ENCODE measurements around the gene PTPN11.
"Not testable (repeated sequence)": the region's sequence is repeated elsewhere in the genome, so short reads cannot be mapped to it uniquely, and the experiment has no call there.

Gene PTPN11

DNA sequence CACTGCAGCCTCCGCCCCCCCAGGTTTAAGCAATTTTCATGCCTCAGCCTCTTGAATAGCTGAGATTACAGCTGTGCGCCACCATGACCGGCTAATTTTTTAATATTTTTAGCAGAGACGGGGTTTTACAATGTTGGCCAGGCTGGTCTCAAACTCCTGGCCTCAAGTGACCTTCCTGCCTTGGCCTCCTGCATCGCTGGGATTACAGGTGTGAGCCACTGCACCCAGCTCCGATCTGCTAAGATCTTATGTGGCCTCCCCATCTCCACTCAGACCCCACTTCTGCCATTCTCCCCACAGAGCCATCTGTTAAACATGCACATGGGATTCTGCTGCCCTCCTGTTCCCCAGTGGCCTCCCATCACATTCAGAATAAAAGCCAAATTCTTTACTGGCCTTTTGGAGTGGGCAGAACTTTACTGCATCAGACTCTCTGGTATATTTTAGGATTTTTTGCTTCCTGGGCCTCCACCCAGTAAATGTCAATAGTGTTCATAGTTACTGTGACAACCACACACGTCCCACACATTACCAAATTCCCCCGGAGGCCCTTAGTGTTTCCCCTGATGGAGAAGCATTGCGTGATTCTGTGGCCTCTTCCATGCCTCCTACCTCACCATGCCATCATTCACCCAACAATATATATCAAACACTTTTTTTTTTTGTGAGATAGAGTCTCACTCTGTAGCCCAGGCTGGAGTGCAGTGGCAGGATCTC, 96.3 kb downstream of the PTPN11 start:
- DNase-seq (ENCODE audit: low read depth in 2 of 2), result no peak

DNA sequence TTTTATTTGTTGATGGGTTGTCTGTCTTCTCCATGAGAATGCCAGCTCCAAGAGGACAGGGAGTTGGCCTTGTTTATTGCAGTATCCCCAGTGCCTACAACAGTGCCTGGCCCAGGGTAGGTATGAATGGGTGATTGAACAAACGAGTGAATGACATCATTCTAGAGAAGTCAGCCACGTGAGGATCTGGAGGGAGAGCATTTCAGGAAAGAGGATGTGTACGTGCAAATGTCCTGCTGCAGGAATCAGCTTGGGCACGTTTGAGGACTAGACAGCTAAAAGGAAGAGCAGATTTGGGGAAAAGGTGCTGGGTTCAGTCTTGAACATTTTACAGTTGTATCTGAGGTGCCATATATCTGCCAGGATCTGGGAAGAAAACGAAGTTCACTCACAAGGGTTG, 97.1 kb downstream of the PTPN11 start:
- DNase-seq (ENCODE audit: low read depth in 2 of 2), result no peak

DNA sequence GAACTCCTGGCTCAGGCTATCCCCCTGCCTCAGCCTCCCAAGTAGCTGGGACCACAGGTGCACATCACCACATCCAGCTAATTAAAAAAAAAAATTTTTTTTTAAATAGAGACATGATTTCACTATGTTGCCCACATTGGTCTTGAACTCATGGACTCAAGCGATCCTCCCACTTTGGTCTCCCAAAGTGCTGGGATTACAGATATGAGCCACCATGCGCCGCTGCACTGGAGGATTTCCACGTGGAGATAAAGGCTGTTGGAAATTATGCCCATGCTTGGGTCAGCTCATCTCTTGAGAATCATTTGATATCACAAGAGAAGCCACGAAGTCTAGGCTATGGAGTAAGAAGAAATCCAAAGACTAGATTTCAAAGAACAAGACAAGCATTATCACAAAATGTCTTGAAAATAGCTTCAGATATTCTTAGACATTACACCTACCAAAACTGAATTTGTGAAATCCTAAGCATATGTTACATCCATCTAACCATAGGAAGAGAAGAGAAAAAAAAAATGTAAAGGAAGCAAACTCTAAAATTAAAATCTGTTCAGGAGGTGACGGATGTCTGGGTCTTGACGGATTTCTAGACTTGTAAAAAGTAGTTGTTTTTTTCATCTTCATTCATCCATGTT, 99.1 kb downstream of the PTPN11 start:
- no peak for DNase-seq (ENCODE audit: low read depth in 2 of 2)

DNA sequence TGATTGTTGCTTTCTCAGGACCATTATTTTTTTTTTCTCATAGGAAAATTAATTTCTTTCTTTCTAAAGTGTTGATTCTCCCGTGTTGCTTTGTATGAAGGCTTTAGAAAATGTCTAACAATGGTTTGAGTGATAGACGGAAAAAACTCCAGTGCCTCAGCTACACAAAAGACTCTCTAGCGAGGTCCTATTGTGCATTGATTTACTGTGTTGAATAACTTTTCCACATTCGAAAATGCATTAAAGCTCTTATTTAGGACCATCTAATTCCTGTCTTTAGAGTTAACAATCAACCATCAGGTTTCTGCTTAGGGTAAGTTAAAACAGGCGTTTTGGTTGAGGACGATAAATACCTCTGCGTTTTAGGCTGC, 99.6 kb downstream of the PTPN11 start:
- DNase-seq (ENCODE audit: low read depth in 2 of 2), result no peak

DNA sequence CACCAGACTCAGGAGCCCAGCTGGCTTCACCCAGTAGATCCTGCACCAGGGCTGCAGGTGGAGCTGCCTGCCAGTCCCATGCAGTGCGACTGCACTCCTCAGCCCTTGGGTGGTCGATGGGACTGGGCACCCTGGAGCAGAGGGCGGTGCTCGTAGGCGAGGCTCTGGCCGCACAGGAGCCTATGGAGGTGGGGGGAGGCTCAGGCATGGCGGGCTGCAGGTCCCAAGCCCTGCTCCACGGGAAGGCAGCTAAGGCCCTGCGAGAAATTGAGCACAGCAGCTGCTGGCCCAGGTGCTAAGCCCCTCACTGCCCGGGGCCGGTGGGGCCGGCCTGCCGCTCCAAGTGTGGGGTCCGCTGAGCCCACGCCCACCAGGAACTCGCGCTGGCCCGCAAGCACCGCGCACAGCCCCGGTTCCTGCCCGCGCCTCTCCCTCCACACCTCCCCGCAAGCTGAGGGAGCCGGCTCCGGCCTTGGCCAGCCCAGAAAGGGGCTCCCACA, 101.1 kb downstream of the PTPN11 start:
- not testable (repeated sequence) for DNase-seq (ENCODE audit: low read depth in 2 of 2)

DNA sequence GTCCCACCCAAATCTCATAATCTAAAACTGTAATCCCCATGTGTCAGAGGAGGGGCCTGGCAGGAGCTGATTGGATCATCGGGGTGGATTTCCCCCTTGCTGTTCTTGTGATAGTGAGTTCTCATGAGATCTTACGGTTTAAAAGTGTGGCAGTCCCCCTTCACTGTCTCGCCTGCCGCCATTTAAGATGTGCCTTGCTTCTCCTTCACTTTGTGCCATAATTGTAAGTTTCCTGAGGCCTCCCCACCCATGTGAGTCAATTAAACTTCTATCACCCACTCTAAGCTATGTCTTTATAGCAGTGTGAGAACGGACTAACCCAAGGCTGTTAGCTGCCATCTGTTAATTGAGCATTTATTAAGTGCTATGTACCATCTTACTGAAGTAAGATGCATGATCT, 105.1 kb downstream of the PTPN11 start:
- DNase-seq (ENCODE audit: low read depth in 2 of 2), result no peak

DNA sequence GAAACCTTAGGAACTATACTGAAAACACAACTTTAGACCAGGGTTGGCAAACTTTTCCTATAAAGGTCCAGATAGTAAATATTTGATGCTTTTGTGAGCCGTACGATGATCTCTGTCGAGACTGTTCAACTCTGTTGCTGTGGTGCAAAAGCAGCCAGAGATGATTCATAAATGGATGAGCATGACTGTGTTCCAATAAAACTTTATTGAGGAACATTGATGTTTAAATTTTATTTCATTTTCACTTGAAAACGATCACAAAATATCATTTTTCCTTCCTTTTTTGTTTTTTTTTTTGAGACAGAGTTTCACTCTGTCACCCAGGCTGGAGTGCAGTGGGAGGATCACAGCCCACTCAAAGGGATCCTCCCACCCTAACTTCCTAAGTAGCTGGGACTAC, 105.5 kb downstream of the PTPN11 start:
- no peak for DNase-seq (ENCODE audit: low read depth in 2 of 2)

DNA sequence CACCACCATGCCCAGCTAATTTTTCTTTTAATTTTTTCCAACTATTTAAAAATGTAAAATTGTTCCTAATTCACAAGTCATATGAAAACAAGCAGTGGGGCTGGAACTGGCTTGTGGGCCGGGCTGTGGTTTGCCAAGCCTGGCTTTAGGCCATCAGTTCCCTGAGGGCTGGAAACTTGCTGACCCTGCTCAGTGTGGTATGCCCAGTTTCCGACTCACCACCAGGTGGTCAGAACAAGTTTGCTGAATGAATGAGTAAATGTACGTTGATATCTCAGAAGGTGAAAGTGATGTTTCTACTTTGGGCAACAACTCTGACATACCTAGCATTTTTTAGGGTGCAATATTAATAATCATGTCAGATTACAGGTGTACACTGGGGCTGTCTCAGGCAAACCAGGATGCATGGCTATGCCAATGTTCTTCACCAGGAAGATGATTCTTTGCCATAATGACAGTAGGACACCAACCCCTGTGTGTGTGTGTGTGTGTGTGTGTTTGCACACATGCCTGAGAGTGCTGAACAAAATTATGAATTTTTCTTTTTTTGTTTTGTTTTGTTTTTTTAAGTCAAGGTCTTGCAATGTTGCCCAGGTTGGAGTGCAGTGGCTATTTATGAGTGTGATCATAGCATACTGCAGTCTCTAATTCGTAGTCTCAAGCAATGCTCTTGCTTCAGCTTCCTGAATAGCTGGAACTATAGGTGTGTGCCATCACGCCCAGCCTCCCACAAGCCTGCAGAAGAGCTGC, 106.1 kb downstream of the PTPN11 start:
- no peak for DNase-seq (ENCODE audit: low read depth in 2 of 2)

DNA sequence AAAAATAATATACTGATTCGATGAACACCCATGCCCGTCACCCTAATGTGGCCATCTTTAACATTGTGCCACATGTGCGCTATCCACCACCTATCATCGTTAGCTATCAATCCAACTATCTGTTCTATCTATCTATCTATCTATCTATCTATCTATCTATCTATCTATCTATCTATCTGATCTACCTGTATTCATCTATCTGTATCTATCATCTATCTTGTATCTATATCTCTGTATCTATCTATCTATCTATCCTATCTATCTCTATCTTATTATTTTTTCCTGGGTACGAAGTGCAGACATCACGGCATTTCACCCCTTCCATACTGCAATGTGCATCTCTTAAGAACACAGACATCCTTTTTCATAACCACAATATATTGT, 106.7 kb downstream of the PTPN11 start:
- no peak for DNase-seq (ENCODE audit: low read depth in 2 of 2)

DNA sequence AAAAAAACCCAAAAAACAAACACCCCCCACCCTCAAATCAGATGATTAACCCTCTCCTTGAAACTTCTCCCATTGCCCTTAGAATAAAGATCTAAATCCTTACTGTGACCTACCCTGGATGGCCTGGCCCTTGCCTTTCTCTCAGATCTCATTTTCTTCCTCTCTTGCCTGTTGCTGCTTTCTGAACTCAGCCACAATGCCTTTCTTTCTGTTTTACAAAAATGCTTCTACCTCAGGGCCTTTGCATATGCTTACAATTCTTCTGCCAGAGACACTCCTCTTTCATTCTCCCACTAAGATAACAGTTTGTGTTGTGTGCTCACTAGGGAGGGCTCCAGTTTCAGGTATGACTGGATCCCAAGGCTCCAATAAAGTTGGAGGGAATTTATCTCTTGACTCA, 108.3 kb downstream of the PTPN11 start:
- DNase-seq (ENCODE audit: low read depth in 2 of 2), result no peak

DNA sequence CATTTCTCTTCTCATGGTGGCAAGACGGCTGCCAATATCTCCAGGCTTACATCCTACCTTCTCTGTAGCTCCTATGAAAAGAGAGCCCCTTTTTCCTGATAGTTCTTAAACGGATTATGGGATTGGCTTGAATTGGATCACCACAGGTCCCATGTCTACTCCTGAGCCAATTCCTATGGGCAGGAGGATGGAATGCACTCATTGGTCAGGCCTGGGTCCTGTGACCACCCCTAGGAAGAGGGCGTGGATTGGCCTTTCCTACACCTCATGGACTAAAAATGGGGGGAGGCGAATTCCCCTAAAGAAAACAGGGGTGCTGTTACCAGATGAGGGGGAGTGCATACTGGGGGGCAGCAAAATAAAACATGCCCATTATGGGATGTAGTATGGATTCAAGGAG, 108.8 kb downstream of the PTPN11 start:
- DNase-seq (ENCODE audit: low read depth in 2 of 2), result no peak

DNA sequence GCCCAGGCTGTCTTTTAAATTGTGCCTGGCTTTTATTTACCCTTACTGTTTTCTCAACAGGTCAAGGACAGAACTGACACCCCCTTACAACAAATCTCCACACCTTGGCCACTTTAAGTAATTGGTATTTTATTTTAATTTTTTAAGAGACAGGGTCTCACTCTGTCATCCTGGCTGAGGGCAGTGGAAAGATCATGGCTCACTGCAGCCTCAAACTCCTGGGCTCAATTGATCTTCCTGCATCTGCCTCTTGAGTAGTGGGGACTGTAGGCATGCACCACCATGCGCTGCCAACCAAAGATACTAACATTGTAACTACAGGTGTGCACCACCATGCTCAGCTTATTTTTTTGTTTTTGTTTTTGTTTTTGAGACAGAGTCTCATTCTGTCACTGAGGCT, 109.8 kb downstream of the PTPN11 start:
- no peak for DNase-seq (ENCODE audit: low read depth in 2 of 2)

DNA sequence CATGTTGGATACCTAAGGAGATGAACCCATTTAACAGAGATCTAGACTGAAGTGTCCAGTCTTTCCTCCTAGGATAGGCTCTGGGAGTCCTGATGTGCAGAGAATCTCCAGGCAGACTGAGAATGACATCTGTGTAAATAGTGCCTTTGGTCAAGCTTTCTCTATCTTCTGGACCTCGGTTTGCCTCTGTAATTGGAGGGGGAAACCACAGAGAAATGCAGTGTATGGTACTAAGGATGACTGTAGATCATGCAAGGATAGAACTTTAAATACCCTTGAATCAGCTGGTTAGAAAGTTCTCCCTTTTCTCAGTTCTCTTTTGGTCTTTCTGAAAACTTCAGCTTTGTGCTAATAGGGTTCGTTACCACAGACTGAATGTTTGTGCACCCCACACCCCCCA, 112.2 kb downstream of the PTPN11 start:
- no peak for DNase-seq (ENCODE audit: low read depth in 2 of 2)

DNA sequence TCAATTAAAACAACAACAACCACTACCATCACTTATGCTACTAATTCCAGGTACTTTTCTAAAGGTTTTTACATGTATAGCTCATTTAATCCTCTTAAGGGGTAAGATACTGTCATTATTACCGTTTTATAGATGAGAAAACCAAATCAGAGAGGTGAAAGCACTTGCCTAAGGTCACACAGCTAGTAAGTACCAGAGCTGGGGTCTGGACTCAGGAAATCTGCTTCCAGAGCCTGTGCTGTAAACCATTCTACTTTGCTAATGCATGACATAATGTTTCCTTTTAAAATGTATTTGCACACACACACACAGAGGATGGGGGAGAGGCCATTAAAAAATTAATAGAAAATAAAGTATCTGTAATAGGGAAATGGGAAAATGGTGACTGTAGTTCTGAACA, 113.4 kb downstream of the PTPN11 start:
- DNase-seq (ENCODE audit: low read depth in 2 of 2), result no peak

DNA sequence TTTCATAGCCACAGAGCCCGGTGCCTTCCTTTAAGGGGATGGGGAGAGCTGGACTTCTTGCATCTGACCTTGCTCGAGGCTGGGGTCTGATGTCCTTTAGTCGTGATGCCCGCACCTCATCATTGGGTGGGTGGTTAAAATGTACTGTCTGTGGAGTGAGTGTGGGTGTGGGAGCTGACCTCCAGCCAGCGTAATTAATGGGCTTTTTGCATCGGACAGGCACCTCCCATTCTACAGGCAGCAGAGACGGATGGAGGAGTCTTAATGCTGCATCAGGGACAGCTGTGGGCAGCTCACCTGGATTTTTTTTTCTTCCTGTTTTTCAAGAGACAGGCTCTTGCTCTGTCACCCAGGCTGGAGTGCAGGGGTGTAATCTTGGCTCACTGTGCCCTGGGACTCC, 114.8 kb downstream of the PTPN11 start:
- no peak for DNase-seq (ENCODE audit: low read depth in 2 of 2)

DNA sequence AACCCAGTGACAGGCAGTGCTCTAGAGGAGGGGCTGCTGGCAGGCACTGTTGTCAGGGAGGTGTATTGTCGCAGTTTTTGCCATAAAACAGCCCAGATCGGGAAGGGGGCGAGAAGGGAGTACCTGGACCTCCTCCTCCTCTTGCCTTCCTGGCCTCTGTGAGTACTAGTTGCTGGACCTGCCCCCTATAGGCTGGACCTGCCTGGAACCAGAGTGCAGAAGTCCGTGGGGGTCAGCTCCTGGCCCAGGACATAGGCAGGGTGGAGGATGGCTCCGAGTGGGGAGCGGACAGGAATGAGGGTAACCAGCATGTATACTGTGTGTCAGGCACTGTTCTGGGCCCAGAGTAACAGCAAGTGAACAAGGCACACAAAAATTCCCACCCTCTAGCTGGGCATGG, 116.3 kb downstream of the PTPN11 start:
- no peak for DNase-seq (ENCODE audit: low read depth in 2 of 2)

DNA sequence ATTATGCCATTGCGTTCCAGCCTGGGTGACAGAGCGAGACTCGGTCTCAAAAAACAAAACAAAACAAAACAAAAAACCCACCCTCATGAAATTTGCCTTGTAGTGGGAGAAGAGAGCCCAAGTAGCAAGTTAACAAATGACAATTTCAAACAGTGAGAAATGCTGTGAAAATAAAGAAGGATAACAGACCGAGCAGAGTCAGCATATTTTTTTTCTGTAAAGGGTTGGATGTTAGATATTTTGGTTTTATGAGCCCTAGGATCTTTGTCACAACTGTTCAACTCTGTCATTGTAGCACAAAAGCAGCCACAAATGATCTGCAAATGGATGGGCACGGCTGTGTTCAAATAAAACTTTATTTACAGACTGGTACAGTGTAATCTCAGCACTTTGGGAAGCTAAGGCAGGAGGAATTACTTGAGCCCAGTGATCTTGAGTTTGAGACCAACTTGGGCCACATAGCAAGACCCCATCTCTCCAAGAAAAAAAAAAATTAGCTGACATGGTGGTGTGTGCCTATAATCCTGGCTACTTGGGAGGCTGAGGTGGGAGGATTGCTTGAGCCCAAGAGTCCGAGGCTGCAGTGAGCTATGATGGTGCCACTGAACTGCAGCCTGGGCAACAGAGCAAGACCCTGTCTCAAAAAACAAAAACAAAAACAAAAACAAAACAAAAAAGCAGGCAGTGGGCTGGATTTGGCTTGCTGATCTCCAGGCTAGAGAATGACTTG, 117.1 kb downstream of the PTPN11 start:
- no peak for DNase-seq (ENCODE audit: low read depth in 2 of 2)

DNA sequence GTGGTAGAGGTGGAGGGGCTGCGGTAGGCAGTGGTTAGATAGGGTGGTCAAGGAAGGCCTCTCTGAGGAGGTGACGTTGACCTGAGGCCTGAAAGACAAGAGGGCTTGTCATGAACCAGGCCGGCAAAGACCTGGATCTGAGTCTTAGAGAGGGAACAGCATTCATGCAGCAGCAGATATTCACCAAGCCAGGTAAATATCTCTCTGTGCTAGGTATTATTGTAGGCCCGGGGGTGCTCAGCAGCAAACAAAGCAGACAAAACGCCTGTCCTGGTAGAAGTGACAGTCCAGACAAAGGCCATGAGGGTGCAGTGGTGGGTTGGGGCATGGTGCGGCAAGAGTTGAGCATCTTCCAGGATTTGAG, 117.6 kb downstream of the PTPN11 start:
- no peak for DNase-seq (ENCODE audit: low read depth in 2 of 2)

DNA sequence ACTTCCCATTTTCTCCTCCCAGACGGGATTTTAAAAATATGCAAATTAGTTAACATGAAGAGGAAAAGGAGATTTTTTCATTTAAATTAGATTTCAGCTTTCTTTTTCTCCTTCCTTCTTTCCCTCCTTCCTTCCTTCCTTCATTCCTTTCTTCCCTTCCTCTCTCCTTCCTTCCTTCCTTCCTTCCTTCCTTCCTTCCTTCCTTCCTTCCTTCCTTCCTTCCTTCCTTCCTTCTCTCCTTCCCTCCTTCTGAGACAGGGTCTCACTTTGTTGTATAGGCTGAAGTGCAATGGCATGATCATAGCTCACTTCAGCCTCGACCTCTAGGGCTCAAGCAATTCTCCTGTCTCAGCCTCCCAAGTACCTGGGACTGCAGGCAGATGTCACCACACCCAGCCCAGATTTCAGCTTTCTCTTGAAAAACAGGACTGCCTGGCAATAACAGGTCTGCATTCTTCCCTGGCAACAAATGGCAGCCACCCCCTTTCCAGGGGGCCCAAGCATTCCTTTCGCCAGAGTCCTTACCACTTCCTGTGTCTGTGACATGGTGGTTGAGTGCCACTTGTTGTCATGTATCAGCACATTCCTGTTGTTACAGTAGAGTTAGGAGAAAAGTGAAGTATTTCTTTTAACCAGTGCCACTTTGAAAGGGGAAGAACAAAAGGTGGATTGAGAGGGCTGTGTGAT, 119.1 kb downstream of the PTPN11 start:
- DNase-seq (ENCODE audit: low read depth in 2 of 2), result no peak

DNA sequence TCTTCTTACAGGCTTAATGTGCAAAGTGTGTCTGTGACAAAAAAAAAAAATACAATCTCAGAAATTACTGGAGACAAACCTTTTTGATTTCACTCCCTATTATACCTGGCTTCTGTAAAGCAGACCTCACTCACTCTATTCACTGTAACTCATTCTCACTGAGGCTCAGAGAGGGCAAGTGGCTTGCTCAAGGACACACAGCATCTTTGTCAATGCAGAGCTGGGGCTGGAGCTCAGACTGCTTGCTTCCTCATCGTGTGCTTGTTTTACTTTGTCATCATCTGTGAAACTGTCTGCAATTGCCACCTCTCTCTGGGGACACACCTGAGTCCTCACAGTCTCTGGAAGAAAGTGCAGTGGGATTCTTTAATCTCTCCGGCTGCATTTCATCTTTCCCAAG, 120.0 kb downstream of the PTPN11 start:
- no peak for DNase-seq (ENCODE audit: low read depth in 2 of 2)

DNA sequence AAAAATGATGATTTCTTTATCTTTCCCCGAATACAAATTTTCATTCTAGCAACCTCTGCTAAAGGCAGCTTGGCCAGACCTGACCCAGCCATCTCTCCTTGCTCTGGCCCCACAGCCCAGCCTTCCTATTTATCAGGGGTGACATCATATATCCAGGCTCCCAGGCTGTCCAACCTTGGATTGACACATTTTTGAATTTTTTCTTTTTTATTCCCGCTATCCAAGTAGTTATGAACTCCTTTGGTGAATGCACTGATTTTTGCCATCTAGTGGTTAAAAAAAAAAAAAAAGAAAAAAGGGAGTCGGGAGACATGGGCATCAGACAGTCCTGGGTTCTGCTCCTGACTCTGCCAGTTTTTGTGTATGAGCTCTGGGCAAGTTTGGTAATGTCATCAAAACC, 120.5 kb downstream of the PTPN11 start:
- no peak for DNase-seq (ENCODE audit: low read depth in 2 of 2)

DNA sequence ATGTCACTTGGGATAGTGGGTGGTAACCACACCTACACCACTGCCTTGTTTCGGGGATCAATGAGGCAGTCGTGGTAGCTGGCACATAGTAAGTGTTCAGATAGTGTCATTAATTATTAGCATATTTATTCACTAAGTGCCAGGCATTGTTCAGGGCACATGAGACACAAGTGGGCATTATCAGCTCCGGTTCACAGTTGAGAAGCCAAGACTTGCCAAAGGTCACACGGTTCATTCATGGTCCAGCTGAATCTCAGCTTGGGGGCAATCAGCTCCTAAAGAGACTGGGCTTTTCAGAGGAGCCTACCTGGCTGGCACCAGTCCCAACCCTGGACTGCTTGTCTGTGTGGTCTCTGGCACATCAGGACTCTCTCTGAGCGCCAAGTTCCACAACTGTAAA, 121.3 kb downstream of the PTPN11 start:
- no peak for DNase-seq (ENCODE audit: low read depth in 2 of 2)
